Gastroesophageal sphincter (tissue), 3 donors: ENCODE measurements around the gene CD28.
"Not testable (repeated sequence)": the region's sequence is repeated elsewhere in the genome, so short reads cannot be mapped to it uniquely, and the experiment has no call there.

Experiments used
- CTCF ChIP-seq, 4 experiments: fragments of 200-600 bp in 2 of 4; fragments of 450-650 bp in 2 of 4; sonication (generic) in 1 of 4; IDR thresholded peaks; one replicate each; pipeline ENCODE4 v1.5.1; 2017 to 2019; ENCODE audit warnings: antibody characterized with exemption in 4 of 4, mild to moderate bottlenecking in 2 of 4, moderate library complexity in 2 of 4
- EP300 ChIP-seq: sonication (generic); formaldehyde crosslinking; IDR thresholded peaks from one replicate; pipeline ENCODE4 v1.6.1; 2017; ENCODE audit warnings: antibody characterized with exemption, mild to moderate bottlenecking
- POLR2A ChIP-seq, 2 donors: fragments of 450-650 bp; IDR thresholded peaks; one replicate each; pipeline ENCODE4 v1.6.1; 2017; ENCODE audit warnings: antibody characterized with exemption in 2 of 2, mild to moderate bottlenecking in 2 of 2, moderate library complexity in 1 of 2
- POLR2AphosphoS5 ChIP-seq: sonication (generic); formaldehyde crosslinking; IDR thresholded peaks from one replicate; pipeline ENCODE4 v1.6.1; 2017; ENCODE audit warnings: antibody characterized with exemption

DNA sequence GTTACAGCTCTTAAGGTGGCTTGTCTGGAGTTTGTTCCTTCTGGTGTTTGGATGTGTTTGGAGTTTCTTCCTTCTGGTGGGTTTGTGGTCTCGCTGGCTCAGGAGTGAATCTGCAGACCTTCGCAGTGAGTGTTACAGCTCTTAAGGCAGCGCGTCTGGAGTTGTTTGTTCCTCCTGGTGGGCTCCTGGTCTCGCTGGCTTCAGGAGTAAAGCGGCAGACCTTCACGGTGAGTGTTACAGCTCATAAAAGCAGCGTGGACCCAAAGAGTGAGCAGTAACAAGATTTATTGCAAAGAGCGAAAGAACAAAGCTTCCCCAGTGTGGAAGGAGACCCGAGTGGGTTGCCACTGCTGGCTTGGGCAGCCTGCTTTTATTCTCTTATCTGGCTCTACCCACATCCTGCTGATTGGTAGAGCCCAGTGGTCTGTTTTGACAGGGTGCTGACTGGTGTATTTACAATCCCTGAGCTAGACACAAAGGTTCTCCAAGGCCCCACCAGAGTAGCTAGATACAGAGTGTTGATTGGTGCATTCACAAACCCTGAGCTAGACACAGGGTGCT lies 78.4 kb downstream of the CD28 start:
- TF ChIP-seq CTCF (IDR thresholded peaks at IDR 0.05); POLR2AphosphoS5; POLR2A (IDR thresholded peaks at IDR 0.05); EP300: not testable (repeated sequence)
